Ectodermal cell (in vitro differentiated cells): Measurements from ENCODE around the gene ASB11.
"Not testable (repeated sequence)": the region's sequence is repeated elsewhere in the genome, so short reads cannot be mapped to it uniquely, and the experiment has no call there.

ENCODE experiments used
- H3K27ac ChIP-seq: 2 replicates; pipeline ENCODE4 v1.7.0; 2013; ENCODE audit warnings: mild to moderate bottlenecking, low read depth, low read length; ENCODE audit not compliant: insufficient read depth, poor library complexity, severe bottlenecking
- H3K27me3 ChIP-seq: 2 replicates; pipeline ENCODE4 v1.7.0; 2013; ENCODE audit warnings: mild to moderate bottlenecking, low read length; ENCODE audit not compliant: insufficient read depth, control insufficient read depth, poor library complexity, severe bottlenecking
- H3K36me3 ChIP-seq: one replicate; pipeline ENCODE4 v1.7.0; 2013; ENCODE audit warnings: low read length; ENCODE audit not compliant: control insufficient read depth, insufficient read depth
- H3K4me1 ChIP-seq: one replicate; pipeline ENCODE4 v1.7.0; 2013; ENCODE audit warnings: low read length; ENCODE audit not compliant: control insufficient read depth, insufficient read depth
- H3K4me3 ChIP-seq: 2 replicates; pipeline ENCODE4 v1.7.0; 2013; ENCODE audit warnings: low read depth, low read length, control low read depth; ENCODE audit not compliant: insufficient read depth
- H3K9me3 ChIP-seq: 2 replicates; pipeline ENCODE4 v1.7.0; 2013; ENCODE audit warnings: mild to moderate bottlenecking, low read length, moderate library complexity; ENCODE audit not compliant: control insufficient read depth
- WGBS, 2 experiments: methylation state at CpG; one replicate each; pipeline ENCODE4 v1.1.7; 2013; ENCODE audit warnings: missing lambda C conversion rate in 2 of 2; 5-methylcytosine and 5-hydroxymethylcytosine counted together

Gene ASB11

DNA sequence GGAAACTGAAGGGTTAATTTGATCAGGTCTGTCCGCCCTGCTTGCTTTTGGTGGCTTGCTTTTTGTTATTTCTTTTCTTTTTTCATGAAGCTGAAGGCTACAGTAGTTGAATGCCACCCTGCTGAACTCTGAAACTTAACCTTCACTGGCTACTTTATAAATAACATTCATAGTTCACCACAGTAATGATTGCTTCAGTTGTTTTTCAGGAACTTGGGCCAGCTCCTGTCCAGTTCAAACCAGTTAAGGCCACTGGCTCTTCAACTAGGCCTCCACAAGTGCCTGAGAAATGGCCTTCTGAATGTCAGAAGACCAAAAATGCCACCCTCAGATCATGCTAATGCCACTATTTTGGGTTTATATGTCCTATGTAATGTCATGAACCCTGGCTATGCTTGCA, 37.8 kb downstream of the ASB11 start:
- WGBS, 2 experiments, result 80 to 83% methylated on average over 1 of the region's 1 CpG
- Histone ChIP-seq H3K27me3 (no peaks in the 10 kb centered on the region), H3K4me3 (no peak overlapping the region), H3K27ac (no peak overlapping the region), H3K36me3 (no peaks in the 10 kb centered on the region), H3K4me1 (no peaks in the 10 kb centered on the region), H3K9me3 (no peaks in the 10 kb centered on the region)

DNA sequence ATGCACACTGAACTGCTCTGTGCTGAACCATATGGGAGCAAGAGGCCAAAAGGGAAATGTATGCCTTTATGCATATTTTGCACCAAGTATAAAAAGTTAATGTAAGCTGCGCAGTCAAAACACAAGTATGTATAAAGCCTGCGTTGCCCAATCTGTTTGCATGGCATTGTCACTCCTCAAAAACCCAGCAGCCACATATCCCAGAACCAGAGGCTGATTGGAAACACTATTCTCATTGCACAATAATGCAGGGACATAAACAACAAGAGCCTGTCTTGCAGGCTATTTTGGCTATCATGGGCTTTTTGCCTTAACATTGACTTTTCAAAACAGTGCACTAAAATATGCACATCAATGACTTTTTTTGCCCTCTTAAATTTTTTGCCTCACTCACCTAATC, 40.5 kb downstream of the ASB11 start:
- no peak overlapping the region for H3K27ac ChIP-seq
- WGBS, 2 experiments, result 98 to 100% methylated on average over 2 of the region's 2 CpGs
- H3K27me3 ChIP-seq, result no peaks in the 10 kb centered on the region
- no peaks in the 10 kb centered on the region for H3K9me3 ChIP-seq
- no peaks in the 10 kb centered on the region for H3K36me3 ChIP-seq
- no peaks in the 10 kb centered on the region for H3K4me1 ChIP-seq
- H3K4me3 ChIP-seq, result no peak overlapping the region

DNA sequence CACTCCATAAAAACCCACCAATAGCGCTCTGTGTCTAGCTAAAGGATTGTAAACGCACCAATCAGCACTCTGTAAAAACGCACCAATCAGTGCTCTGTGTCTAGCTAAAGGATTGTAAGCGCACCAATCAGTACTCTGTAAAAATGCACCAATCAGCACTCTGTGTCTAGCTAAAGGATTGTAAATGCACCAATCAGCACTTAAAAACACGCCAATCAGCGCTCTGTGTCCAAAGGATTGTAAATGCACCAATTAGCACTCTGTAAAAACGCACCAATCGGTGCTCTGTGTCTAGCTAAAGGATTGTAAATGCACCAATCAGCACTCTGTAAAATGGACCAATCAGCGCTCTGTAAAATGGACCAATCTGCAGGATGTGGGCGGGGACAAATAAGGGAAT, 42.2 kb downstream of the ASB11 start:
- not testable (repeated sequence) for H3K36me3 ChIP-seq, H3K9me3 ChIP-seq, H3K4me3 ChIP-seq, H3K27ac ChIP-seq, H3K4me1 ChIP-seq, H3K27me3 ChIP-seq
- 93 to 94% methylated on average over 10 of the region's 10 CpGs for WGBS, 2 experiments

DNA sequence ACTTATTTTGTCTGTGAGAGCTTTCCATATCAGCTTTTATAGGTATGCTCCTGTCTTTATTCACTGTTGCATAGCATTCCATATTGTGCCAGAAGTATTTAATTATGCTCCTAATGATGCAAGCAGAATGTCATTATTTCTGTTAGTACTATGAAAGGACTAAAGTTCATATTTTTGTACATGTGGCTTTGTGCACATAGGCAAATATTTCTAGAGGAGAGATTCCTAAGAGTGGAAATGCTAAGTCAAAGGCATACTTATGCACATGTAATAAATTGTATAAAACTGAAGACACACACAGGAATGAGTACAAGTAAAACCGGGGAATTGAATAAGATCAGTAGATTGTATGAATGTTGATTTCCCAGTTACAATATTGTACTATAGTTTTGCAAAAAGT, 43.7 kb downstream of the ASB11 start:
- Histone ChIP-seq H3K9me3 (no peaks in the 10 kb centered on the region), H3K4me3 (no peak overlapping the region), H3K4me1 (no peaks in the 10 kb centered on the region), H3K27ac (no peak overlapping the region), H3K36me3 (no peaks in the 10 kb centered on the region), H3K27me3 (no peaks in the 10 kb centered on the region)
- 90% methylated on average over 1 of the region's 1 CpG; no CpG with 5 or more reads in 1 of the 2 experiments for WGBS, 2 experiments

DNA sequence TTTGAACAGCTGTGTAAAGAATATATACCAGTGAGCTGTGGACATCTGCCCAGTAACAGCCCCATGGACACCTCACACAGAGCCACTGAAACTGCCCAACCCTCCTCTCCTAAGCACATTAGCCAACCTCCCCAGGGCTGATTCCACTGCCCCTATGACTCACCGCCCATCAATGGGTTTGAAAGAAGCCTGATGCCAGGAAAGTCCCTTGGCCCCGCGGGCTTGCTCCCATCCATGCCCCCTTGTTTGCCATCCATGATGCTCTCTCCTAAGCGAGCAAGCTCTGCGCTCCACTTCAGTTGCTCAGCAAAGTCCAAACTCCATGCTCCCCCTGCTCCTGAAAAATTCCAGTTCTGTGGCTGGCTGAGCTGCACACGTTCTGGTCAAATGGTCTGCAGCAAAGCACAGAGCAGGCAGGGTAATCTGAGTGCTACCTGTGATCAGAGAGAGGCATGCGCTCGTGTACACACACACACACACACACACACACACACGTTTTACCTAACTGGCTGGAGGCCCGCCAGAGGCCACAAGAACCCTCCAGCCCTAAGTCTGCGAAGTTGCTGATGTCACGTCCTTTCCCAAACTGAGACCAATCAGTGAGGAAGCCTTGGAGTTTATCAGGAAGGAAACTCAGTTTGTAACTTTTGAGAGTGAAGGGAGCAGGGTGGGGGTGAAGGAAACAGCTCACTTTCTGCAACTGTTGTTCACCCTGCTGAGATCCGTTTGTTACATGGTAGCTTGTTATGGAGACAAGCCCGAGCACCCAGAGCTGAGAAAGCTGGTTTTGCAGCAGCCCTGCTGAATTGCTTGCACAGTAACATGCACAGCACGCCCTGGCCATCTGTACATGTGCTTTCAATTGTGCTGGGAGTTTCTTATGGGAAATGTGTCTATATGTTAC, 45.6 kb downstream of the ASB11 start, which contains the start of gene ASB9:
TSS of gene ASB9 (minus strand) at position 466 of the 904 bp plus-strand sequence. CDS start at position 257, 209 bp downstream.
- H3K4me1 ChIP-seq, result no peaks in the 10 kb centered on the region
- WGBS, 2 experiments, result 65 to 70% methylated on average over 15 of the region's 15 CpGs
- H3K27me3 ChIP-seq, result no peaks in the 10 kb centered on the region
- no peak within 1 kb of the TSS for H3K4me3 ChIP-seq
- no peaks in the 10 kb centered on the region for H3K9me3 ChIP-seq
- no peak within 1 kb of the TSS for H3K27ac ChIP-seq
- no peaks in the 10 kb centered on the region for H3K36me3 ChIP-seq

DNA sequence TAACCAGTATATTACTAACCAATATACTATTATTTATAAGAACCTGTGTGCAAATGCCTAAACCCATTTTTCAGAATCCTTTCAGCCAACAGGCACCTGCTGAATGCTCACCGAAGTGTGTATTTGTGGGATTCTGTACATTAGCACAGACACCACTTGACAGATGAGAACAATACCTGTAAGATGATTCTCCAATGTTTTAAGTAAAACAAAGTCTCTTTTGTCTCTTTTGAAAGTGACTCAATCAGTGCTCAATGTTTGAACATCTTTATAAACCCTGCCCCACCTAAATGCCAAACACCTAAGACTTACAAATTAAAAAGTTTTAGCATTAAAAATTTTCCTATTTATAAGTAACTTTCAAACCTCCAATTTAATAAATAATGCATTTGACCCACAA, 46.3 kb downstream of the ASB11 start:
- WGBS, 2 experiments, result 83% methylated on average over 1 of the region's 1 CpG; no CpG with 5 or more reads in 1 of the 2 experiments
- Histone ChIP-seq H3K27me3 (no peaks in the 10 kb centered on the region), H3K27ac (no peak overlapping the region), H3K4me3 (no peak overlapping the region), H3K4me1 (no peaks in the 10 kb centered on the region), H3K36me3 (no peaks in the 10 kb centered on the region), H3K9me3 (no peaks in the 10 kb centered on the region)

DNA sequence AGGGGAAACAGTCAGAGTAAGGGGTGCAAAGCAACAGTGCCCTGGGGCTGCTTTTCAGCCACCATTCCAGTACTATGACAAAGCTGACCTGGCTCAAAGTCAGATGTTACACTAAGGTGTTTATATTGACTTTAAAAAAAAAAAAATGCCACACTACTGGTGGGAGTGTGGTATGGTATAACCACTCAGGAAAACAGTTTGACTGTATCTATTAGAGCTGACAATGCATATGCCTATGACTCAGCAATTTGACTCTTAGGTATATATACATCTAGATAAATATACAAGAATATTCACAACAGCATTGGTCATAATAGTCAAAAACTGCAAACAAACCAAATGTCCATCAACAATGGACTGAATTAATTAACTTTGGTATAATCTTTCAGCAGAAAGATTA, 60.6 kb downstream of the ASB11 start:
- Histone ChIP-seq H3K9me3 (no peaks in the 10 kb centered on the region), H3K36me3 (no peaks in the 10 kb centered on the region), H3K27ac (no peak overlapping the region), H3K4me3 (no peak overlapping the region), H3K4me1 (no peaks in the 10 kb centered on the region), H3K27me3 (no peaks in the 10 kb centered on the region)

DNA sequence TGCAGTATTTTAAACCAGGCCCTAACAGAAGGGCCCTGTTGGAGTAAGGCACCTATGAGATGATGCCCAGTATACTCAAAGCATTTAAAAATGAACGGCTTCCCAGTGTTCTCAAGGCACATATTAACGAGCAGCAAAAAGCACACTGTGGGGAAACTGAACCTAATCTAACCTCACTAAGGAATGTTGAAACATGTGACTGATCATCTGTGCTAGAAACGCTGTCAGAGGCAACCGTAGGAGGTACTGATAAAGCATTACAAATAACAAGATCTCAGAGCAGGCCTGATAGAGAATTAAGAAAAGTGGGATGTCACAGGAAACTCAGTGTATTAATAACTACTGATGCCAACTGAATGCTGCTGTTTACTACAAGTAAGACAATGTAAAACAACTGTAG, 69.5 kb downstream of the ASB11 start:
- no peaks in the 10 kb centered on the region for H3K9me3 ChIP-seq
- no peak overlapping the region for H3K27ac ChIP-seq
- no peaks in the 10 kb centered on the region for H3K4me1 ChIP-seq
- H3K27me3 ChIP-seq, result no peaks in the 10 kb centered on the region
- H3K4me3 ChIP-seq, result no peak overlapping the region
- no peaks in the 10 kb centered on the region for H3K36me3 ChIP-seq
- 84 to 90% methylated on average over 4 of the region's 4 CpGs for WGBS, 2 experiments

DNA sequence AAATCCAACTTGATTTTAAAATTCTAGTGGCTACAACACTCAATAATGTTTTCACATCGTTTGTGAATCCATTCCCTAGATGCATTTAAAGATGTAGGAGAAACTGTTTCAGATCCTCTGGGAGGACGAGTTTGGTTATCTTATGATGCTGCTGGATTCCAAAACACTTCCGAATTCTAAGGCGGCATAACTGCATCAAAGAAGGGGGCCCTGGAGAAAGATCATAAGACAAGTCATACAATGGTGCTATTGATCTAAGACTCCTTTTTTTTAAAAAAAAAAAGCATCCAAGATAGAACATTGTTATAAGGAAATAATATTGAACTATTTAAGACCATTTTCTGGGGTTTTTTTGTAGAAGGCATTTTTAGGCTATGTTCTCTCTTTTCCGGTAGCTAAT, 71.0 kb downstream of the ASB11 start:
- Histone ChIP-seq H3K36me3 (no peaks in the 10 kb centered on the region), H3K4me3 (no peak overlapping the region), H3K9me3 (no peaks in the 10 kb centered on the region), H3K4me1 (no peaks in the 10 kb centered on the region), H3K27me3 (no peaks in the 10 kb centered on the region), H3K27ac (no peak overlapping the region)
- WGBS, 2 experiments, result 90 to 100% methylated on average over 1 to 4 of the region's 5 CpGs

DNA sequence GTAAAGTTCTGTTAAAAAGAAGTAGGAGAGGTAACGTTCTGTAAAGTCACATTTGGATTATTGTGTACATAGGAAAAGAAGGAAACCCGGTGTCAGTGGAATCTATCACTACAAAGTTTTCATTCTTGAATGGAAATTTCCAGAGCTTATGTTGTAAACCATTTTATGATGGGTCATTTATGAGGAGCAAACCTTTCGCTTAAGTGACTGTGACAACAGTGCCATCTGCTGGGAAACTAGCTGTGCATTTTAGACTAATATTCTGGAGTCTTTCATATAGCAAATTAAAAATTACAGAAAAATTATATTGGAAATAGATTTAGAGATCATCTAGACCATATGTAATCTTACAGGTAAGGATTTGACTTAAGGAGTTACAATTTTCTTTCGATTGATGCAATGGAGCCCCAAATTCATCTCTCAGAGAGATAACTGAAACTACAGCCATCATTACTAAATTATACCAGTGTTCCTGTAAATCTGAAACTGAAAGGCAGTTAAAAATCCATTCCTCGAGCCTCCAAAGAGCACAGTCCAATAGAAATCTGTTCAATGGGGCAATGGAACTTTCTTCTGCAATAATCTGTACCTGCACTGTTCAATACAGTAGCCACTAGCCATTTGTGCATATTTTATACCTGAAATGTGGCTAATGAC, 72.4 kb downstream of the ASB11 start:
- H3K27ac ChIP-seq, result no peak overlapping the region
- WGBS, 2 experiments, result 33 to 41% methylated on average over 5 of the region's 5 CpGs
- no peak overlapping the region for H3K4me3 ChIP-seq
- H3K36me3 ChIP-seq, result no peaks in the 10 kb centered on the region
- H3K4me1 ChIP-seq, result no peaks in the 10 kb centered on the region
- no peaks in the 10 kb centered on the region for H3K9me3 ChIP-seq
- no peaks in the 10 kb centered on the region for H3K27me3 ChIP-seq
